Activated CD4-positive, alpha-beta T cell treated with anti-CD3 and anti-CD28 coated beads, Interleukin-2, Interleukin-6, amounts not matched to agents 100 ng/mL and 50 ng/mL, durations not matched to agents 16 hours and 8 hours (primary cell): ENCODE data around the gene MBD3L4.
"Not testable (repeated sequence)": the region's sequence is repeated elsewhere in the genome, so short reads cannot be mapped to it uniquely, and the experiment has no call there.

Experiments
- DNase-seq: peaks from one replicate; pipeline ENCODE4 v3.0.0-alpha.2; 2020

Gene MBD3L4

DNA sequence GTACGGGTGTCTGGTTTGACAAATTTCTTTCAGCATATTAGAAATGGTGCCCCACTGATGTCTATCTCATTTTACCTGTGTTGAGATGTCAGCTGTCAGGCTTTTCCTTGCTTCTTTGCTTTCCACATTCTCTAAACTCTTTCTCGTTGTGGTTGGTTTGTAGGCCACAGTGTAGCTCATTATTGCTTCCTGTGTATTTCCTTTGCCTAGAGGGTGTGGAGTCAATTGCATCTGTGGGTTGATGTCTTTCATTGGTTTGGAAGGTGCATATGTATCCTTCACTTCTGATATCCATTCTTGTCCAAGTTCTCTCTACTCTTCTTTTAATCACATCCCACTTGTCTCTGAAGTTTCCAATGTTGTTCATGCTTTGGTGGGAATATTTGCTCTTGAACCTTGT lies 1.6 kb upstream of the MBD3L4 start:
- DNase-seq = not testable (repeated sequence)

DNA sequence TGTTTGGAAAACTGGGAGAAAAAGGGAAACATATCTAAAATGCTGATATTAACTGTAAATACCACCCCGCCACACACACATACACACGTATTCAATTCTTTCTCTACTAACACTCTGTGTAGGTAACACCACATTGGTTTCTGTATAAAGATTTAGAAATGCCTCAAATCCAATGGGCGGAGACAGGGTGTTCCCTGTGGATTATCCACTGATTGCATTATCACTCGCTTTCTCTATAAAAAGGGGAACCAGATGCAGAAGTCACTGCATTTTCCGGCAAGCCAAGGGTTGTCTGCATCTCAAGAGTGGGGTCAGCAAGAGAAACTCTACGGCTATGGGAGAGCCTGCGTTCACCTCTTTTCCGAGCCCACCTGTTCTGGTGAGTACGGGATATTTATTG lies 9.7 kb downstream of the MBD3L4 start, which contains the start of gene MBD3L5:
Gene MBD3L5, plus strand, starts transcription at position 301 of the 400 bp plus-strand sequence. Its CDS starts 34 bp downstream, at position 335.
- not testable (repeated sequence) for DNase-seq

DNA sequence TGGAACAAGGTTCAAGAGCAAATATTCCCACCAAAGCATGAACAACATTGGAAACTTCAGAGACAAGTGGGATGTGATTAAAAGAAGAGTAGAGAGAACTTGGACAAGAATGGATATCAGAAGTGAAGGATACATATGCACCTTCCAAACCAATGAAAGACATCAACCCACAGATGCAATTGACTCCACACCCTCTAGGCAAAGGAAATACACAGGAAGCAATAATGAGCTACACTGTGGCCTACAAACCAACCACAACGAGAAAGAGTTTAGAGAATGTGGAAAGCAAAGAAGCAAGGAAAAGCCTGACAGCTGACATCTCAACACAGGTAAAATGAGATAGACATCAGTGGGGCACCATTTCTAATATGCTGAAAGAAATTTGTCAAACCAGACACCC lies 11.2 kb downstream of the MBD3L4 start:
- DNase-seq = not testable (repeated sequence)

DNA sequence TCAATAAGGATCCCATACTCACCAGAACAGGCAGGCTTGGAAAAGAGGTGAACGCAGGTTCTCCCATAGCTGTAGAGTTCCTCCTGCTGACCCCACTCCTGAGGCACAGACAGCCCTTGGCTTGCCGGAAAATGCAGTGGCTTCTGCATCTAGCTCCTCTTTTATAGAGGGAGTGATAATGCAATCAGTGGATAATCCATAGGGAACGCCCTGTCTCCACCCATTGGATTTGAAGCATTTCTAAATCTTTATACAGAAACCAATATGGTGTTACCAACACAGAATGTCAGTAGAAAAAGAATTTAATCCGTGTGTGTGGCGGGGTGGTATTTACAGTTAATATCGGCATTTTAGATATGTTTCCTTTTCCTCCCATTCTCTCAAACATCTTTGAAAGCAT lies 18.6 kb downstream of the MBD3L4 start, which contains the start of gene MBD3L2B:
Gene MBD3L2B, minus strand, starts transcription at position 101 of the 400 bp plus-strand sequence. Its CDS starts 34 bp downstream, at position 67.
- DNase-seq = not testable (repeated sequence)

DNA sequence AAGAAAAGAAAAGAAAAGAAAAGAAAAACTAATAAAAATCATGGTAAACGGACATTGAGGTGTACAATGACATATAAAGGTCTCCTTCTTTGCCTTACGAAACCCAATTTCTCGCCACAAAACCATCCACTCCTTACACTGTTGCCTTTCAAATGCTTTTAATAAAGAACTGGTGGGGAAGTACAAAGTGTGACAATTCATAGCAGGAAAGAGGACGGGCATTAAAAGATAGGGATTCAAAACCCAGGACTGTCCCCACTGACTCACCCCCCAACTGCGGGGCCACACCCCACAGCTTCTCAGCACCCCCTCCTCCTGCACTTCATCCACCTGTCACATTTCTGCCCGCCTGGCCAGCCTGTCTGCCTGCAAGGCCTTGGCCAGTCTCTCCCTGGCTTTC lies 21.2 kb downstream of the MBD3L4 start:
- no peak for DNase-seq

DNA sequence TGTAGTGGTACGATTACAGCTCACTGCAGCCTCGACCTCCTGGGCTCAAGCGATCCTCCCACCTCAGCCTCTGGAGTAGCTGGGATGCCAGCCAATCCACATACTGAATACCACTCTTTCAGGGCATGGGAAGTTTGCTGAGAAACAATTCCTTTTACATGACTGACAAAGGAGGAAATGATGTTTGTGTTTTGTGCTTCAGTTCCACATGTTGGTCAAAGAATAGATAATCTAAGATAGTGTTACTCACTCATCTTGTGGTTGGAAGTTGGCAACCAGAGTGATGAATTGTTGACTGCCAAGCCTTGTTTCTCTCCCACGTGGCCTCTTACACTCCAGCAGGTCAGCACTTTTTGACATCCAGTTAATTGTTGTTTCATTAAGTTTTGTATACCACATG lies 26.3 kb downstream of the MBD3L4 start:
- DNase-seq = peak; percentile 40

DNA sequence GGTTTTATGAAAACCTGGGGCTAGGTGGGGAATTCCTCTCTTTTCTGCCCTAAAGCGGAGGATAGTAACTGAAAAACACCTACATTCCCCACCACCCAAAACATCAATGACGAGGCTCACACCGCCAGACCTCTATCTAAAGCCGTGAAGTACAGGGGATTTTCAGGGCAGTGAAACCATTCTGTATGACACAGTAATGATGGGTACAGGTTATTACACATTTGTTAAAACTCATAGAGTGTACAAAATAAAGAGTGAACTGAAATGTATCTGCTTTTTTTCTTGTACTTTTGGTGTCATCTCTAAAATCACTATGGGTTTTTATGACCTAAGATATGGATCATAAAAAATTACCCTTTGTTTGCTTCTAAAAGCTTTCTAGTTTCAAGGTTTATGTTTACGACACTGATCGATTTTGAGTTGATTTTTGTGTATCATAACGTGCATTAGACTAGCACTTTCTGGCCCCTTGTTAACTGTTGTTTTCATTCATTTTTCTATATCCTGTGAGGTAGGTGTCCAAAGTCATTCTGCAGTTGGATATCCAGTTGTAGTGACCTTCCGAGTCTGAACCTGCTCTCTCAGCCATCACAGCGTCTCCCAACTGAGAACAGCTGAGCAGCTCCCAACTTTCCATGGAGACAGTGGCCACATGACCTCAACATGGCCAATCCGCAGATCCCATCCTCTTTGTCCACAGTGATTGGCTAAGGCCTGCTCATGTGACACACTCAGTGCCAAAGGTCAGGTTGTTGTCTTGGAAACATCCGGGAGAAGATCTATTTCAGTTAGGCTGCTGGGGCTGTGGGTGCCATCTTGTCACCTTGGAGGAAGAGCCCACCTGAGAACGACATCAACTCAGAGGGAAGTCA lies 29.0 kb downstream of the MBD3L4 start:
- no peak for DNase-seq

DNA sequence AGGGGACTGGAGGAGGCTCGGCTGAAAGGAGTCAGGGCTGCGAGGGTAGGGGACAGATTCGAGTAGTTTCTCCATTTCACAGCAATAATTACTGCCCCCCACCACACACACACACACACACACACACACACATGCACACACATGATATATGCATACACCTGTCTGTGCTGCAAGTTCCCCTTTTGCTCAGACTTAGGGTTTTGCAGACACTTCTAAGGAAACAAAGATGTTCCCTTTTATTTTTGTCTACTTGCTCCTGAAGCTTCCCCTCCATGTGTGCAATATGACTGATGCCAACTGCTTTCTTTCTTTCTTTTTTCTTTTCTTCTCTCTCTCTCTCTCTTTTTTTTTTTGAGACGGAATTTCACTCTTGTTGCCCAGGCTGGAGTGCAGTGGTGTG lies 32.1 kb downstream of the MBD3L4 start:
- no peak for DNase-seq

DNA sequence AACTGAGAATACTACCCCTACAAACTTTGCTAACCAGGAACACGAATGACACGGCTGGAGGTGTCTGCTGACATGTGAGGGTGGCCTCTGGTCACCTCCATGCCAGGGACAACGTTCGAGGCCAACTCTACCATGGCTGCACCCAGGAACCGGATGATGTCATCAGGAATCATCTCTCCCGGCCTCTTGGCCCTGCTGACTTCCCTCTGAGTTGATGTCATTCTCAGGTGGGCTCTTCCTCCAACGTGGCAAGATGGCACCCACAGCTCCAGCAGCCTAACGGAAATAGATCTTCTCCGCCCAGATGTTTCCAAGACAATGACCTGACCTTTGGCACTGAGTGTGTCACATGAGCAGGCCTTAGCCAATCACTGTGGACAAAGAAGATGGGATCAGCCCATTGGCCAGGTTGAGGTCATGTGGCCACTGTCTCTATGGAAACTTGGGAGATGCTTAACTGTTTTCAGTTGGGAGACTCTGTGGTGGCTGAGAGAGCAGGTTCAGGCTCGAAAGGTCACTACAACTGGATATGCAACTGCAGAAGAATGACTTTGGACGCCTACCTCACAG lies 33.8 kb downstream of the MBD3L4 start:
- no peak for DNase-seq

DNA sequence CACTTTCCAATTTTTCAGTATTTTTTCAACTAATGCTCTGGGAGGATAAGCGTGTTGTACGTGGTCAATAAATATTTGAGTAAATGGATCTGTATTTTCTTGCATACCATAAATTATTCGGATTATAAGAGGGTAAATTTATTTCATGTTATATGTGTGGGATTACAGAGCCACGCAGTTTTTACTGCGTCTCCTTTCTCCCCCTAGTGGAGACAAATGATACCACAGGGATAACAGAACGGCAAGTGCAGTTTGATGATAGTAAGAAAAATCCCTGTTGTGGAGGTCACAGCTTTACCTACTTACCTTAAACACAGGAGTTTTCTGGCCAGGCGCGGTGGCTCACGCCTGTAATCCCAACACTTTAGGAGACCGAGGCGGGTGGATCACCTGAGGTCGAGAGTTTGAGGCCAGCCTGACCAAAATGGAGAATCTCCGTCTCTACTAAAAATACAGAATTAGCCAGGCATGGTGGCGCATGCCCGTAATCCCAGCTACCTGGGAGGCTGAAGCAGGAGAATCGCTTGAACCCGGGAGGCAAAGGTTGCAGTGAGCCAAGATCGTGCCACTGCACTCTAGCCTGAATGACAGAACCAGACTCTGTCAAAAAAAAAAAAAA lies 35.6 kb downstream of the MBD3L4 start:
- DNase-seq = no peak

DNA sequence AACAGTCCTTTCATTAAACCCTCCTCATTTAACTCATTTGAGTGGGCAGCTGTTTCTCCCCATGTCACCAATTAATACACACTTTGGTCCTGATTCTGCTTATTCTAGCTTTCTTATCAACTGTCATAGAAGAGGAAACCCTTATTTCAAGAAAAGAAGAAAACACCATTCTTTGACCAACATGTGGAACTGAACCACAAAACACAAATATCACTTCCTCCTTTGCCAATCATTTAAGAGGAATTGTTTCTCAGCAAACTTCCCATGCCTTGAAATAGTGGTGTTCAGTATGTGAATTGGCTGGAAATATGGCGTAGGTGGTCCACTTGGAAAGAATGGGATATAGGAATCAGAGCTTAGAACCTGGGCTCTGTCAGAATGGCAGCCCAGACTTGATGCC lies 39.2 kb downstream of the MBD3L4 start:
- no peak for DNase-seq

DNA sequence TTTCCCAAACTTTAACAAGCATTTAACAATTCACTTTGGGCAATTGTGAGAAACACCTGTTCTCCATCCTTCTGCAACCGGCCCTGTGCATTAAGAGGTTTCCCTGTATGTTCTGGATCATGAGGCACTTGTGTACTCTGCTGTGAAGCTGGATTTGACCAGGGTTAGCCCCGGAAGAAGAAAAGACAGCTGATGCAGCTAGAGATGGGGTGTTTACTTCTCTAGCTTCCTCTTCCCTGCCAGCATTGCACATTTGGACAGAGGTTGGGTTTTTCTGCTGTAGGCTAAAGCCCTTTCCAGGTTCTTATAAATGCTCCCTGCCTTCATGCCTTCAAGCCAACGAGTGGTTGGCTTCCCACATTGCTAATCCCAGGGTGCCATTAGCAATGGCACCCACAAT lies 39.6 kb downstream of the MBD3L4 start:
- no peak for DNase-seq

DNA sequence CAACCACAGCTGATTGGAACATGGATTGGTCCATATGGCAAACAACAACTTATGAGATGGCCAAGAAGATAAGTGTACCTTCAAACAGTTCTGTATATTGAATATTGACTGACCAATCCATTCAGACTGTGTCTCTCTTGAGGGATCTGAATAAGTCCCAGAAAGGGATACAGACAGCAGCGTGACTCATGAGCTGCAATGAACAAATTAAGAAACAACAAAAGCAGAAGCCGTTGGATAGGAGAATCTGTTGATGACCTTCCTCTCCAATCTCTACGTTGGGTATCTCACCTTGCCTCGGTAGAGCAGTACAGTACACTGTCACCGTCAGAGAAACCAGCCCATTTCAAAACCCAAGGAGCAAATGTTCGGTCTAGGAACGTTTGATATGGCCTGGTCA lies 40.0 kb downstream of the MBD3L4 start:
- no peak for DNase-seq

DNA sequence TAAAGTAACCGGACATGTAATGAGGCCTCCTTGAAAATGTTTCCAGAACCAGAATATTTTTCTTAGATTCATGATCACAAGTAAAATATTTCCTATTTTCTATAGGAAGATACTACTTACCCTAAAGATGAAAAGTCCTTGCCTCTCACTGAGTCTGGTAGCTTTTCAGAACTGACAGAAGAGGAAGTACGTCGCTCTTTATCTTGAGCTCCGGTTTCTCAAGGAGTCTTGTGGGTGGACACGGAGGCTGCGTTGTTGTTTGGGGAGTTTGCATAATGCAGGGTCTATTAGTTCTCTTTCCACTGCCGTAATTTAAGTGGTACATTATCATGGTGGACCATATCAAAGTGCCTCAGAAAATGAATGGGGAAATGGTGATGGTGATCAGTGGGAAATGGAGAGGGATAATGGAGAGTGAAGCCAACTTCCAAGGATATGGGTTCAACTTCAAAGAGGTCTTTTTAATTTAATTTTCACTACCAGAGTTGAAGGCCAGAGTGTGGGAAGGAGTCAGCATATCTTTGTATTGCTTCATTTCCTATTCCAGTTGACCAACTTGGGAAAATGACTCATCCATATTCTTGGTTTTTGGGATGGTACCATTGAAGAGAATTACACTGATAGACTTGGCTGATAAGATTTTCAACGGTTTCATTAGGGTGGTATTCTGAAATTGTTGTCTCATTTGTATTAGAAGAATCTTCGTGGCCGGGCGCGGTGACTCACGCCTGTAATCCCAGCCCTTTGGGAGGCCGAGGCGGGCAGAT lies 42.1 kb downstream of the MBD3L4 start:
- DNase-seq = no peak

DNA sequence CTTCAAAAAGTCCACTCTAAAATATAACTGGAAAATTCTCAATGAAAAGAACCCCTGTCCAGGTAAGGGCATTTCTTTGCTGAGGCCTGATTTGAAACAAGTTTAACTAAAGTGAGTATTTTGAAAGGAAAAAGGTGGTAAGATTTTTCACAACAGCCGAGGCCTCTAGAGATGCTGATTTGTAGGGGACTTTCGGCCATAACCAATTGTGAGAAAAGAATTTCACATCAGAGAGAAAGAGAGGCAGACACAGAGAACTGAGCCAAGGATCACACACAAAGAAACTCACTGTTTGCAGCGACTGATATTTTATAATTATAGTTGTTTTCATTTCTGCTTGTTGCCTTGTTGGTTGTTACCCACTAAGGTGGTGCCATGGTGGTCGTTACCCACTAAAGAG lies 43.2 kb downstream of the MBD3L4 start:
- DNase-seq = no peak

DNA sequence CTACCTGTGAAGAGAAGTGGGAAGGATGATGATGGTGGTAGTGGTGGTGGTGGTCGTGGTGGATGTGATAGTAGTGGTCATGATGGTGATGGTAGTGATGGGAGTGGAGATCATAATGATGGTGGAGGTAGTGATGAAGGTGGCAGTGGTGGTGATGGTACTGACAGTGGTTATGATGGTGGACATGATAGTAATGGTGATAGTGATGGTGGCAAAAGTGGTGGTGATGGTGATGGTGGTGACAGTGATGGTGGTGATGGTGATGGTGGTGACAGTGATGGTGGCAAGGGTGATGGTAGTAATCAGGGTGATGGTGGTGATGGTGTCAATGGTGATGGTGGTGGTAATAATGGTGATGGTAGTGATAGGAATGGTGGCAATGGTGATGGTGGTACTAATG lies 44.9 kb downstream of the MBD3L4 start:
- no peak for DNase-seq

DNA sequence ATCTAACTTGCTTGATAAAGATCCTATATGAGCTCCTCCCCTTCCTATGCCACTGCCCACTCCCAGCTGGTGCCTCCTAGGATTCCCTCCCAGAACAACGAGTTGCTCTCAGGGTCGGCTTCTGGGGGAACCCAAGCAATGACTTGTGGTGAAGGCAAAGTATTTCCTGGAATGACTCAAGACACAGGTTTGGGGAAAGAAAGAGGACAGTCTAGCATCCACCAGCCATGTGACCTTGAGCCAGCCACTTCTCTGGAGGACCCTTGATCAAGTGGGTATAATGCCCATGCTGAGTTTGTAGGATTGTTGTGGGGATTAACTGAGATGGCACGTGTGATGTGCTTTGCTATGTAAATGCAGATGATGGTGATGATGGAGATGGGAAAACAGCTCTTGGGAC lies 51.7 kb downstream of the MBD3L4 start:
- no peak for DNase-seq

DNA sequence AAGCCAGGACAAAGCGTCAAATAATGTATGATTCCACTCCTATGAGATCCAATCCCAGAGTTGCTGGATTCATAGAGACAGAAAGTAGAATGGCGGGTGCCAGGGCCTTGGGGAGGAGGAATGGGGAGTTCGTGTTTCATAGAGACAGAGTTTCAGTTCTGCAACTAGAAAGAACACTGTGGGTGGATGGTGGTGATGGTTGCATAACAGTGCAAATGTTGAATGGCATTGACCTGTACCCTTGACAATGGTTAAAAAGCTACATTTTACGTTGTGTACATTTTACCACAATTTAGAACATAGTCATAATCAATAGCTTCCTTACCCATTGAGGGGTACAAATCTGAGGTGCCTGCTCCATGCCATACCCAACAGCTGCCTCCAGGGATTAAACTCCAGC lies 52.1 kb downstream of the MBD3L4 start:
- no peak for DNase-seq
